K562 treated with DMSO at 1 percent for 12 hours (cell line): ENCODE results near the gene PPM1N. TPM values are rescaled to one million over a fixed set of nuclear protein-coding genes. Genes with fewer than 3 reads are reported as not detected.

Experiments used
- total RNA-seq: library from RNA; unstranded; fragments of 300-600 nt; gene quantifications from 2 replicates; pipeline ENCODE4 v1.2.3, GENCODE V29; 2022; ENCODE audit not compliant: insufficient read depth

The PPM1N gene
- 8.9 and 12.3 TPM in 2 replicates for total RNA-seq

GRCh38 chr19:45498411-45499195, at the start of gene PPM1N:
PPM1N (plus strand) TSS chr19:45498443; CDS start chr19:45498473, 30 bp downstream.

GRCh38 chr19:45467456-45468158, 30.6 kb upstream of the PPM1N start, which contains the start of gene FOSB:
FOSB (plus strand) TSS chr19:45467996; CDS start chr19:45468587, 591 bp downstream.

GRCh38 chr19:45506989-45507871, 9.0 kb downstream of the PPM1N start, which contains the start of gene VASP:
VASP (plus strand) TSS chr19:45507479; CDS start chr19:45507772, 293 bp downstream.

Other genes starting within 250 kb of the PPM1N start
- gene MARK4, start 247.2 kb upstream of the PPM1N start, total RNA-seq, result 17.2 and 27.0 TPM in 2 replicates
- gene CKM, start 175.6 kb upstream of the PPM1N start, total RNA-seq, result not detected in 2 replicates
- gene KLC3, start 157.7 kb upstream of the PPM1N start, total RNA-seq, result 5.4 and 5.9 TPM in 2 replicates
- gene ERCC2, start 127.9 kb upstream of the PPM1N start, total RNA-seq, result 24.6 and 32.3 TPM in 2 replicates
- 14.7 and 18.9 TPM in 2 replicates for gene PPP1R13L, start 93.4 kb upstream of the PPM1N start, total RNA-seq
- 0.98 and 3.0 TPM in 2 replicates for gene POLR1G, start 91.8 kb upstream of the PPM1N start, total RNA-seq
- 55.7 and 65.2 TPM in 2 replicates for gene ERCC1, start 74.5 kb upstream of the PPM1N start, total RNA-seq
- gene FOSB, start 30.4 kb upstream of the PPM1N start, total RNA-seq, result 1.1 and 1.5 TPM in 2 replicates
- 66.8 and 81.5 TPM in 2 replicates for gene RTN2, start 1.4 kb upstream of the PPM1N start, total RNA-seq
- gene VASP, start 9.0 kb downstream of the PPM1N start, total RNA-seq, result 106 and 111 TPM in 2 replicates
- gene OPA3, start 86.4 kb downstream of the PPM1N start, total RNA-seq, result 6.0 and 15.1 TPM in 2 replicates
- gene GPR4, start 103.8 kb downstream of the PPM1N start, total RNA-seq, result not detected in 2 replicates
- gene EML2, start 141.0 kb downstream of the PPM1N start, total RNA-seq, result 46.6 and 69.9 TPM in 2 replicates
- gene GIPR, start 169.8 kb downstream of the PPM1N start, total RNA-seq, result 7.3 and 23.2 TPM in 2 replicates
- 589 and 1,120 TPM in 2 replicates for gene SNRPD2, start 193.5 kb downstream of the PPM1N start, total RNA-seq
- gene QPCTL, start 194.2 kb downstream of the PPM1N start, total RNA-seq, result 23.9 and 24.7 TPM in 2 replicates
- 12.9 and 19.2 TPM in 2 replicates for gene FBXO46, start 232.5 kb downstream of the PPM1N start, total RNA-seq
- gene MEIOSIN, start 235.0 kb downstream of the PPM1N start, total RNA-seq, result 0.58 and 0.67 TPM in 2 replicates